K562 (cell line): ENCODE data around the gene ZC3H12C. TPM values are rescaled to one million over a fixed set of nuclear protein-coding genes. Genes with fewer than 3 reads are reported as not detected.
A peak's percentile ranks its signal among the peaks of the same experiment; 100 is the strongest.

ENCODE experiments used
- CC2D1A ChIP-seq: fragments of 450-650 bp; IDR thresholded peaks from 2 replicates; pipeline ENCODE4 v1.6.1; 2017; ENCODE audit warnings: mild to moderate bottlenecking
- CCNT2 ChIP-seq: IDR thresholded peaks from 2 replicates; pipeline ENCODE4 v1.6.1; 2011; ENCODE audit warnings: borderline replicate concordance, low read depth, mild to moderate bottlenecking, moderate library complexity, mixed read lengths, low read length; ENCODE audit not compliant: insufficient read length; ENCODE audit errors: extremely low read depth
- FOXA3 ChIP-seq, 2 experiments: fragments of 450-650 bp in 1 of 2; sonication (generic) in 1 of 2; formaldehyde crosslinking; IDR thresholded peaks in 1 of 2; conservative IDR thresholded peaks in 1 of 2; 2 replicates each; pipeline versions ENCODE4 v1.4.0 to v1.8.0; 2020 to 2022; ENCODE audit warnings: mild to moderate bottlenecking in 2 of 2, missing genetic modification reagents in 1 of 2
- HDAC6 ChIP-seq: IDR thresholded peaks from 2 replicates; pipeline ENCODE4 v1.6.1; 2012; ENCODE audit warnings: low read depth, mild to moderate bottlenecking, control low read depth, inconsistent platforms, low read length, moderate library complexity
- HMGN3 ChIP-seq: IDR thresholded peaks from 2 replicates; pipeline ENCODE4 v1.6.1; 2011; ENCODE audit warnings: borderline replicate concordance, low read depth, mild to moderate bottlenecking, mixed read lengths, low read length; ENCODE audit not compliant: insufficient read length; ENCODE audit errors: extremely low read depth
- NONO ChIP-seq, 2 experiments: fragments of 200-400 bp in 1 of 2; fragments of 450-650 bp in 1 of 2; formaldehyde crosslinking in 1 of 2; IDR thresholded peaks; 2 replicates each; pipeline ENCODE4 v1.6.1; 2017; ENCODE audit warnings: low read depth in 2 of 2, mild to moderate bottlenecking in 2 of 2, moderate library complexity in 2 of 2, low read length in 1 of 2
- PCBP1 ChIP-seq: fragments of 200-400 bp; formaldehyde crosslinking; IDR thresholded peaks from 2 replicates; pipeline ENCODE4 v1.6.1; 2018; ENCODE audit warnings: mild to moderate bottlenecking, low read depth, low read length; ENCODE audit not compliant: poor library complexity, severe bottlenecking
- STAT5B ChIP-seq: fragments of 250-450 bp; sonication (Bioruptor Pico); IDR thresholded peaks from 2 replicates; pipeline ENCODE4 v1.8.0; 2021; ENCODE audit warnings: mild to moderate bottlenecking, inconsistent platforms
- TCFL5 ChIP-seq: fragments of 250-450 bp; sonication (Bioruptor Pico); conservative IDR thresholded peaks from 2 replicates; pipeline ENCODE4 v1.6.1; 2021; ENCODE audit warnings: mild to moderate bottlenecking, moderate library complexity, matching md5 sums
- TEAD4 ChIP-seq, 2 experiments: sonication (generic) in 1 of 2; formaldehyde crosslinking in 1 of 2; IDR thresholded peaks; 2 replicates each; pipeline versions ENCODE4 v1.6.1 to v1.8.0; 2012 to 2022; ENCODE audit warnings: borderline replicate concordance in 1 of 2, inconsistent platforms in 1 of 2, low read length in 1 of 2, mild to moderate bottlenecking in 1 of 2, missing genetic modification reagents in 1 of 2
- USF1 ChIP-seq: sonication (generic); formaldehyde crosslinking; IDR thresholded peaks from 2 replicates; pipeline ENCODE4 v1.9.0; 2022; ENCODE audit warnings: mild to moderate bottlenecking, missing genetic modification reagents
- ZC3H8 ChIP-seq: fragments of 450-650 bp; IDR thresholded peaks from 2 replicates; pipeline ENCODE4 v1.6.1; 2017
- ZKSCAN1 ChIP-seq: fragments of 150-350 bp; IDR thresholded peaks from 2 replicates; pipeline ENCODE4 v1.6.1; 2016; ENCODE audit warnings: low read depth, low read length
- ZNF140 ChIP-seq: fragments of 250-450 bp; sonication (Bioruptor Pico); IDR thresholded peaks from 2 replicates; pipeline ENCODE4 v1.8.0; 2021; ENCODE audit warnings: moderate library complexity, mild to moderate bottlenecking, inconsistent platforms
- ZNF224 ChIP-seq: sonication (generic); formaldehyde crosslinking; IDR thresholded peaks from 2 replicates; pipeline ENCODE4 v1.8.0; 2022; ENCODE audit warnings: mild to moderate bottlenecking, missing genetic modification reagents
- ZNF232 ChIP-seq: sonication (generic); formaldehyde crosslinking; IDR thresholded peaks from 2 replicates; pipeline ENCODE4 v1.8.0; 2022; ENCODE audit warnings: mild to moderate bottlenecking, missing genetic modification reagents
- ZNF24 ChIP-seq: fragments of 450-650 bp; IDR thresholded peaks from 2 replicates; pipeline ENCODE4 v1.6.1; 2016
- ZNF354B ChIP-seq: fragments of 250-450 bp; sonication (Bioruptor Pico); IDR thresholded peaks from 2 replicates; pipeline ENCODE4 v1.4.0; 2020
- ZNF511 ChIP-seq: sonication (generic); formaldehyde crosslinking; IDR thresholded peaks from 2 replicates; pipeline ENCODE4 v1.8.0; 2022; ENCODE audit warnings: mild to moderate bottlenecking, missing genetic modification reagents
- ZNF589 ChIP-seq: fragments of 200-800 bp; sonication (Bioruptor generic); IDR thresholded peaks from 2 replicates; pipeline ENCODE4 v1.6.1; 2016; ENCODE audit warnings: low read depth, missing genetic modification characterization, missing compliant biosample characterization
- polyA plus RNA-seq, 8 experiments: library from polyadenylated mRNA; depleted of rRNA in 4 of 8; stranded (reverse) in 5 of 8; unstranded in 3 of 8; fragments of >200 nt; fragmentation: Nextera tagmentation in 2 of 8; fragmentation: Illumina TruSeq in 1 of 8; extraction: Ambion mirVana in 2 of 8; extraction: Trizol in 1 of 8; gene quantifications; 2 replicates each; pipeline versions ENCODE4 v1.2.1 to v1.2.3, GENCODE V29; 2011 to 2014; ENCODE audit warnings: inconsistent platforms in 1 of 8, missing spikeins in 1 of 8
- total RNA-seq, 7 experiments: library from RNA; depleted of rRNA in 6 of 7; stranded (reverse); fragments of >200 nt in 6 of 7; fragmentation: Illumina TruSeq in 2 of 7; extraction: Trizol in 2 of 7; gene quantifications; 2 replicates each; pipeline versions ENCODE4 v1.2.1 to v1.2.3, GENCODE V29; 2011 to 2021; ENCODE audit warnings: low replicate concordance in 1 of 7
- TF ChIP-seq, protein P1 (sequence below), 2 experiments: IDR thresholded peaks; 2 replicates each; pipeline ENCODE4 v1.6.1; 2011; ENCODE audit warnings: borderline replicate concordance in 1 of 2, control low read depth in 1 of 2, low read depth in 1 of 2, low read length in 1 of 2, mild to moderate bottlenecking in 1 of 2, mixed read lengths in 1 of 2, moderate library complexity in 1 of 2; ENCODE audit not compliant: insufficient read depth in 1 of 2, insufficient read length in 1 of 2, poor library complexity in 1 of 2, severe bottlenecking in 1 of 2; ENCODE audit errors: extremely low read depth in 1 of 2
- TF ChIP-seq, protein P2 (sequence below): fragments of 450-650 bp; formaldehyde crosslinking; IDR thresholded peaks from 2 replicates; pipeline ENCODE4 v1.4.0; 2020; ENCODE audit warnings: mild to moderate bottlenecking, mixed read lengths
- TF ChIP-seq, protein P3 (sequence below): fragments of 250-450 bp; sonication (Bioruptor Pico); IDR thresholded peaks from 2 replicates; pipeline ENCODE4 v1.4.0; 2020

The ZC3H12C gene
- total and polyA plus RNA-seq, 9 of the 15 experiments (the other 6 are each of a cell fraction or from before 2014, with no cell fraction given), result 0.56 to 5.9 (median 3.3) TPM

DNA sequence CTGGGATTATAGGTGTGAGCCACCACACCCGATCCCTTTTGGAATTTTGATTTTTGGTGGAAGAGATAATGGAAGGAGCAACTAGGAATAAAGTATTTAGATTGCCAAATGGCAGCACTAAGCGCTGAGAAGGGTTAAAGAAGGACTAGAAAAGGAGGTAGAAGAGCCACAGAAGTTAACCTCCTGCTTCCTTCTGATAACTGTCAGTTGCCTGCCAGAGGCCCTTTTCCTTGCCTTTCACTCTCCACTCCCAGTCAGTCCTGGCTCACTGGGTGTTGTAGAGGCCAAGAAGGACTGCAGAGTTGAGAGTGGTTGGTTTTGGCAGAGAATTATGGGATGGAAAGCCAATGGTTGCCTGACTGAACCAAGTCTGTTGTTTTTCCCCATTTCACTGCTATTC lies 19.3 kb downstream of the ZC3H12C start (continued):
- TF ChIP-seq, protein P1, sequence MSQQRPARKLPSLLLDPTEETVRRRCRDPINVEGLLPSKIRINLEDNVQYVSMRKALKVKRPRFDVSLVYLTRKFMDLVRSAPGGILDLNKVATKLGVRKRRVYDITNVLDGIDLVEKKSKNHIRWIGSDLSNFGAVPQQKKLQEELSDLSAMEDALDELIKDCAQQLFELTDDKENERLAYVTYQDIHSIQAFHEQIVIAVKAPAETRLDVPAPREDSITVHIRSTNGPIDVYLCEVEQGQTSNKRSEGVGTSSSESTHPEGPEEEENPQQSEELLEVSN (IDR thresholded peaks at IDR 0.05; ENCODE audit: borderline replicate concordance in 1 of 2, extremely low read depth in 1 of 2, insufficient read depth in 1 of 2, insufficient read length in 1 of 2, low read depth in 1 of 2, low read length in 1 of 2, poor library complexity in 1 of 2, severe bottlenecking in 1 of 2), result no peak
- peak; percentile 36; the same call in 1 of the 2 replicates for TF ChIP-seq ZNF24
- TF ChIP-seq ZC3H8, result no peak
- TF ChIP-seq, protein P2, sequence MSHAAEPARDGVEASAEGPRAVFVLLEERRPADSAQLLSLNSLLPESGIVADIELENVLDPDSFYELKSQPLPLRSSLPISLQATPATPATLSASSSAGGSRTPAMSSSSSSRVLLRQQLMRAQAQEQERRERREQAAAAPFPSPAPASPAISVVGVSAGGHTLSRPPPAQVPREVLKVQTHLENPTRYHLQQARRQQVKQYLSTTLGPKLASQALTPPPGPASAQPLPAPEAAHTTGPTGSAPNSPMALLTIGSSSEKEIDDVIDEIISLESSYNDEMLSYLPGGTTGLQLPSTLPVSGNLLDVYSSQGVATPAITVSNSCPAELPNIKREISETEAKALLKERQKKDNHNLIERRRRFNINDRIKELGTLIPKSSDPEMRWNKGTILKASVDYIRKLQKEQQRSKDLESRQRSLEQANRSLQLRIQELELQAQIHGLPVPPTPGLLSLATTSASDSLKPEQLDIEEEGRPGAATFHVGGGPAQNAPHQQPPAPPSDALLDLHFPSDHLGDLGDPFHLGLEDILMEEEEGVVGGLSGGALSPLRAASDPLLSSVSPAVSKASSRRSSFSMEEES (CRISPR knock-in tag), result no peak
- no peak for TF ChIP-seq ZNF354B
- no peak for TF ChIP-seq TCFL5 (CRISPR knock-in tag)
- no peak for TF ChIP-seq ZNF511 (CRISPR knock-in tag)
- TF ChIP-seq NONO (IDR thresholded peaks at IDR 0.05; ENCODE audit: low read depth in 2 of 2, low read length in 1 of 2), result no peak
- no peak for TF ChIP-seq CCNT2
- TF ChIP-seq, protein P3, sequence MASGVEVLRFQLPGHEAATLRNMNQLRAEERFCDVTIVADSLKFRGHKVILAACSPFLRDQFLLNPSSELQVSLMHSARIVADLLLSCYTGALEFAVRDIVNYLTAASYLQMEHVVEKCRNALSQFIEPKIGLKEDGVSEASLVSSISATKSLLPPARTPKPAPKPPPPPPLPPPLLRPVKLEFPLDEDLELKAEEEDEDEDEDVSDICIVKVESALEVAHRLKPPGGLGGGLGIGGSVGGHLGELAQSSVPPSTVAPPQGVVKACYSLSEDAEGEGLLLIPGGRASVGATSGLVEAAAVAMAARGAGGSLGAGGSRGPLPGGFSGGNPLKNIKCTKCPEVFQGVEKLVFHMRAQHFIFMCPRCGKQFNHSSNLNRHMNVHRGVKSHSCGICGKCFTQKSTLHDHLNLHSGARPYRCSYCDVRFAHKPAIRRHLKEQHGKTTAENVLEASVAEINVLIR (CRISPR knock-in tag), result no peak
- TF ChIP-seq ZNF140 (CRISPR knock-in tag), result no peak
- TF ChIP-seq HDAC6, result no peak
- TF ChIP-seq PCBP1, result no peak
- no peak for TF ChIP-seq FOXA3 (CRISPR knock-in tag; conservative IDR thresholded peaks at IDR 0.05 in 1 of 2, IDR thresholded peaks at IDR 0.05 in 1 of 2)
- no peak for TF ChIP-seq ZNF589 (CRISPR knock-in tag)
- no peak for TF ChIP-seq ZKSCAN1
- no peak for TF ChIP-seq STAT5B (CRISPR knock-in tag)
- no peak for TF ChIP-seq ZNF224 (CRISPR knock-in tag)
- TF ChIP-seq USF1 (CRISPR knock-in tag), result no peak
- no peak for TF ChIP-seq ZNF232 (CRISPR knock-in tag)
- TF ChIP-seq HMGN3, result no peak
- TF ChIP-seq CC2D1A, result no peak
- peak; percentile 26; the same call in 1 of the 2 replicates for TF ChIP-seq TEAD4 (IDR thresholded peaks at IDR 0.05; ENCODE audit: low read length)
- TF ChIP-seq TEAD4 (CRISPR knock-in tag; IDR thresholded peaks at IDR 0.05; ENCODE audit: borderline replicate concordance), result no peak
